ENCODE data around the gene CCDC88C. TPM values are rescaled to one million over a fixed set of nuclear protein-coding genes. Genes with fewer than 3 reads are reported as not detected.

Gene CCDC88C
- total RNA-seq, 2 experiments from 2014 or later = 73.0 to 74.7 TPM

- DNase-seq = no peak
- Mint-ChIP-seq H3K27me3 (no peaks in the 10 kb centered on the region), H3K27ac (no peak overlapping the region), H3K36me3 (peaks cover 62% of the 10 kb centered on the region), H3K4me1 (ENCODE audit: low read depth) (peaks cover 2% of the 10 kb centered on the region), H3K9me3 (no peaks in the 10 kb centered on the region), H3K4me3 (no peak overlapping the region)
- intact Hi-C loops (cut with micrococcal nuclease) = no loop called here
- POLR2A ChIA-PET = interaction anchor here (1.8 kb wide), 1 partner anchor 15 kb away, joined by 5 read pairs; no protein-coding TSS in a partner anchor
- CTCF ChIA-PET = interaction anchor here (0.5 to 19.4 kb wide), 5 partner anchors 9 to 375 kb away, joined by 3 to 354 read pairs (median 4); no protein-coding TSS in a partner anchor
These were observed 139.3 kb downstream of the CCDC88C start for GRCh38 chr14:91278383-91278715.

GRCh38 chr14:91277546-91278382, 139.9 kb downstream of the CCDC88C start:
- POLR2A ChIA-PET = interaction anchor here (1.8 kb wide), 1 partner anchor 16 kb away, joined by 5 read pairs; no protein-coding TSS in a partner anchor
- intact Hi-C loops (cut with micrococcal nuclease) = no loop called here
- Mint-ChIP-seq H3K4me3 (no peak overlapping the region), H3K27ac (no peak overlapping the region), H3K4me1 (ENCODE audit: low read depth) (peaks cover 2% of the 10 kb centered on the region), H3K36me3 (peaks cover 56% of the 10 kb centered on the region), H3K9me3 (no peaks in the 10 kb centered on the region), H3K27me3 (no peaks in the 10 kb centered on the region)
- CTCF ChIA-PET = interaction anchor here (0.5 to 19.4 kb wide), 5 partner anchors 8 to 103 kb away, joined by 4 to 354 read pairs (median 11); no protein-coding TSS in a partner anchor
- no peak for DNase-seq

- H3K36me3 Mint-ChIP-seq = peaks cover 40% of the 10 kb centered on the region
- no peak overlapping the region for H3K4me3 Mint-ChIP-seq
- ChIA-PET POLR2A (interaction anchor here (0.7 kb wide), 1 partner anchor 16 kb away, joined by 3 read pairs; no protein-coding TSS in a partner anchor), CTCF (interaction anchor here (1.1 to 2.2 kb wide), 4 partner anchors 11 to 102 kb away, joined by 4 to 10 read pairs (median 5); no protein-coding TSS in a partner anchor)
- H3K27me3 Mint-ChIP-seq = no peaks in the 10 kb centered on the region
- DNase-seq = no peak
- no peaks in the 10 kb centered on the region for H3K9me3 Mint-ChIP-seq
- intact Hi-C loops (cut with micrococcal nuclease) = no loop called here
- no peaks in the 10 kb centered on the region for H3K4me1 Mint-ChIP-seq (ENCODE audit: low read depth)
- peak overlapping the region; percentile 24 for H3K27ac Mint-ChIP-seq
These were observed 142.8 kb downstream of the CCDC88C start for GRCh38 chr14:91274796-91275195.

- no peaks in the 10 kb centered on the region for H3K27me3 Mint-ChIP-seq
- no peak overlapping the region for H3K4me3 Mint-ChIP-seq
- intact Hi-C loops (cut with micrococcal nuclease) = no loop called here
- H3K4me1 Mint-ChIP-seq (ENCODE audit: low read depth) = peaks cover 4% of the 10 kb centered on the region
- CTCF ChIA-PET = interaction anchor here (0.6 to 2.2 kb wide), 2 partner anchors 9 to 97 kb away, joined by 3 to 10 read pairs; no protein-coding TSS in a partner anchor
- H3K36me3 Mint-ChIP-seq = peaks cover 37% of the 10 kb centered on the region
- H3K27ac Mint-ChIP-seq = no peak overlapping the region
- no peaks in the 10 kb centered on the region for H3K9me3 Mint-ChIP-seq
- no peak for DNase-seq
- POLR2A ChIA-PET = no interaction called here
These were observed 143.7 kb downstream of the CCDC88C start for GRCh38 chr14:91273885-91274273.

DNA sequence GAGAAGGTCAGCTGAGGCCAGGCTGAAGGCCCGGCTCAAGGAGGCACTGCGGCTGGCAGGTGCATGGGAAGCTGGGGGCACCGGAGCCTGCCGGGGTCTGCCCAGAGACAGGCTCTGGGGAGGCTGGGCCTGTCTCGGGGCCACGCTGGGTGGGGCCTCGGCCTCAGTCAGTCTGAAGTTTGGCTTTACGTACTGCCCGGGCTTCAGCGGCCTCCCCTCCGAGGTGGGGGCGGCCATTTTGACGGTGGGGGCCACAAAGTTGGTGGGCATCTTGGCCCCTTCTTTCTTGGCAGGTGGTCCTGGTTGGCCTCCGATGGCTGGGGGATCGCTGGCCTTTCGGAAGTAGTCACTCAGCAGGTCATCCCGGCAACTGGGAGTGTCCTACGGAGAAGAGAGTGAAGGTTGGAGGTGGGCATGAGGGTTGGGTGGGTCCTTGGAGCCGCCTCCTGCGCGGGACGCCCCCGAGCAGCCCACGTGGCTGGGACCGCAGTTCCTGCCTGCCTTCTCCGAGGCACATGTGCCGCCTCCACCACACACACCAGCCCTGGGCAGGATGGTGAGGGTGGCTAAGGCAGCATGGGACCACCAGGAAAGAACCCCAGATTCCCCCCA, 144.2 kb downstream of the CCDC88C start:
- intact Hi-C loops (cut with micrococcal nuclease) = no loop called here
- Mint-ChIP-seq H3K9me3 (no peaks in the 10 kb centered on the region), H3K4me3 (no peak overlapping the region), H3K36me3 (peaks cover 37% of the 10 kb centered on the region), H3K27ac (no peak overlapping the region), H3K4me1 (ENCODE audit: low read depth) (peaks cover 4% of the 10 kb centered on the region), H3K27me3 (no peaks in the 10 kb centered on the region)
- POLR2A ChIA-PET = interaction anchor here (0.8 kb wide), 1 partner anchor 96 kb away, joined by 3 read pairs; no protein-coding TSS in a partner anchor
- CTCF ChIA-PET = interaction anchor here (2.1 to 2.2 kb wide), 2 partner anchors 96 to 98 kb away, joined by 6 to 10 read pairs; no protein-coding TSS in a partner anchor
- no peak for DNase-seq

GRCh38 chr14:91272341-91273272, 145.0 kb downstream of the CCDC88C start:
- H3K4me3 Mint-ChIP-seq = no peak overlapping the region
- POLR2A ChIA-PET = interaction anchor here (0.8 kb wide), 1 partner anchor 96 kb away, joined by 3 read pairs; no protein-coding TSS in a partner anchor

GRCh38 chr14:91271639-91272038, 146.0 kb downstream of the CCDC88C start:
- no peak overlapping the region for H3K27ac Mint-ChIP-seq
- H3K27me3 Mint-ChIP-seq = no peaks in the 10 kb centered on the region
- CTCF ChIA-PET = interaction anchor here (0.7 to 2.1 kb wide), 2 partner anchors 9 to 96 kb away, joined by 4 to 6 read pairs; no protein-coding TSS in a partner anchor
- no peak overlapping the region for H3K4me3 Mint-ChIP-seq
- POLR2A ChIA-PET = no interaction called here
- DNase-seq = no peak
- intact Hi-C loops (cut with micrococcal nuclease) = no loop called here
- H3K36me3 Mint-ChIP-seq = peaks cover 26% of the 10 kb centered on the region
- H3K9me3 Mint-ChIP-seq = no peaks in the 10 kb centered on the region
- H3K4me1 Mint-ChIP-seq (ENCODE audit: low read depth) = peaks cover 10% of the 10 kb centered on the region

More at GRCh38 chr14:91272341-91273272, 145.0 kb downstream of the CCDC88C start:
- intact Hi-C loops (cut with micrococcal nuclease) = no loop called here
- peaks cover 4% of the 10 kb centered on the region for H3K4me1 Mint-ChIP-seq (ENCODE audit: low read depth)
- CTCF ChIA-PET = interaction anchor here (2.1 kb wide), 1 partner anchor 97 kb away, joined by 6 read pairs; no protein-coding TSS in a partner anchor
- H3K36me3 Mint-ChIP-seq = peaks cover 34% of the 10 kb centered on the region
- DNase-seq = no peak
- no peaks in the 10 kb centered on the region for H3K9me3 Mint-ChIP-seq
- no peaks in the 10 kb centered on the region for H3K27me3 Mint-ChIP-seq
- H3K27ac Mint-ChIP-seq = no peak overlapping the region

DNA sequence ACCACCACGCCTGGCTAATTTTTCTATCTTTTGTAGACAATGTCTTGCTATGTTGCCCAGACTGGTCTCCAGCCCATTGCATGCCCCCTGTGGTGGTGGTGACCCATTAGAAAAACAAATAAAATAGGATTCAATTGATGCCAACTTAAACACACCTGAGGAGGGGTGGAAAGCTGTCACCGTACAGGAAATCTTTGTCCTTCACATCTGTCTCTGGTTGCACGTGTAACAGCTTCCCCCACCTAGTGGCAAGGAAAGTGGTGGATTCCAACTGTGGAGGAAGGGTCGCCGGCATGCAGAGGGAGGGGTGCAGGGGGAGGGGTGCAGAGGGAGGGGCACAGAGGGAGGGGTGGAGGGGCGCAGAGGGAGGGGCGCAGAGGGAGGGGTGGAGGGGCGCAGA, 147.0 kb downstream of the CCDC88C start:
- intact Hi-C loops (cut with micrococcal nuclease) = no loop called here
- CTCF ChIA-PET = no interaction called here
- POLR2A ChIA-PET = no interaction called here
- Mint-ChIP-seq H3K27ac (peak overlapping the region; percentile 4), H3K27me3 (no peaks in the 10 kb centered on the region), H3K4me3 (no peak overlapping the region), H3K36me3 (peaks cover 22% of the 10 kb centered on the region), H3K9me3 (no peaks in the 10 kb centered on the region), H3K4me1 (ENCODE audit: low read depth) (peaks cover 14% of the 10 kb centered on the region)
- DNase-seq = no peak

DNA sequence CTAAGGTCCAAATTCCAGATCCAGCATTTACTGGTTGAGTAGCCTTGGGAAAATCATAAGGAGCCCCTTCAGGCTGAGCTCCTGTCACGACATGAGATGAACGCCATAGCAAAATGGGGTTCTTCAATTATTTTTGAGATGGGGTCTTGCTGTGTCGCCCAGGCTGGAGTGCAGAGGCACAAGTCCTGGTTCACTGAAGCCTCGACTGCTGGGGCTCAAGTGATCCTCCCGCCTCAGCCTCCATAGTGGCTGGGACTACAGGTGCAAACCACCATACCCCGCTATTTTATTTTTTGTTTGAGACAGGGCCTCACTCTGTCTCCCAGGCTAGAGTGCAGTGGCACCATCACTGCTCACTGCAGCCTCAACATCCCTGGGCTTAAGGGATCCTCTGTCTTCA, 147.4 kb downstream of the CCDC88C start:
- CTCF ChIA-PET = interaction anchor here (1.5 kb wide), 1 partner anchor 17 kb away, joined by 6 read pairs; no protein-coding TSS in a partner anchor
- POLR2A ChIA-PET = no interaction called here
- peaks cover 17% of the 10 kb centered on the region for H3K4me1 Mint-ChIP-seq (ENCODE audit: low read depth)
- intact Hi-C loops (cut with micrococcal nuclease) = no loop called here
- H3K4me3 Mint-ChIP-seq = no peak overlapping the region
- peaks cover 21% of the 10 kb centered on the region for H3K36me3 Mint-ChIP-seq
- no peaks in the 10 kb centered on the region for H3K9me3 Mint-ChIP-seq
- no peaks in the 10 kb centered on the region for H3K27me3 Mint-ChIP-seq
- peak overlapping the region; percentile 4 for H3K27ac Mint-ChIP-seq
- no peak for DNase-seq

GRCh38 chr14:91269076-91269991, 148.3 kb downstream of the CCDC88C start:
- POLR2A ChIA-PET = no interaction called here

More at GRCh38 chr14:91269076-91269991, 148.3 kb downstream of the CCDC88C start:
- intact Hi-C loops (cut with micrococcal nuclease) = no loop called here
- CTCF ChIA-PET = interaction anchor here (0.7 to 1.7 kb wide), 4 partner anchors 15 to 92 kb away, joined by 3 to 6 read pairs (median 4); no protein-coding TSS in a partner anchor
- Mint-ChIP-seq H3K4me3 (no peak overlapping the region), H3K27me3 (no peaks in the 10 kb centered on the region), H3K27ac (peak overlapping the region; percentile 43), H3K9me3 (no peaks in the 10 kb centered on the region), H3K4me1 (ENCODE audit: low read depth) (peaks cover 21% of the 10 kb centered on the region), H3K36me3 (peaks cover 14% of the 10 kb centered on the region)
- DNase-seq = no peak

All from activated CD4-positive, alpha-beta memory T cell treated with anti-CD3 and anti-CD28 coated beads for 36 hours (primary cell).